Upper lobe of right lung (tissue), 1 donor: ENCODE data around the gene SGK1. TPM values are rescaled to one million over a fixed set of nuclear protein-coding genes. Genes with fewer than 3 reads are reported as not detected.

Source experiments
- ATAC-seq: fragments of 200-7000 bp; cut with Tn5 transposase; one replicate; pipeline ENCODE4 v1.9.1; 2020; ENCODE audit warnings: mild to moderate bottlenecking, moderate library complexity
- DNase-seq: peaks from one replicate; pipeline ENCODE4 v3.0.0-alpha.2; 2020
- H3K27ac ChIP-seq: fragments of 200-600 bp; one replicate; pipeline ENCODE4 v1.8.0; 2022
- H3K27me3 ChIP-seq: fragments of 200-600 bp; one replicate; pipeline ENCODE4 v1.8.0; 2022; ENCODE audit warnings: mild to moderate bottlenecking
- H3K36me3 ChIP-seq: fragments of 200-600 bp; one replicate; pipeline ENCODE4 v1.8.0; 2022
- H3K4me1 ChIP-seq: fragments of 200-600 bp; one replicate; pipeline ENCODE4 v1.8.0; 2022
- H3K4me3 ChIP-seq: fragments of 200-600 bp; one replicate; pipeline ENCODE4 v1.8.0; 2022; ENCODE audit warnings: mild to moderate bottlenecking
- H3K9me3 ChIP-seq: fragments of 200-600 bp; one replicate; pipeline ENCODE4 v1.8.0; 2022
- CTCF ChIP-seq: fragments of 200-600 bp; IDR thresholded peaks from one replicate; pipeline ENCODE4 v1.8.0; 2022; ENCODE audit warnings: antibody characterized with exemption
- intact Hi-C: fragments of 100-400 bp; cut with DNase I; formaldehyde crosslinking; loops from one replicate; pipeline ENCODE4 v1.11.0; 2022
- total RNA-seq: library from RNA; stranded (reverse); fragmentation: NEBNext Ultra II Directional; extraction: Animal tissue kit (Norgen Biotek cat#: 25700); gene quantifications from one replicate; pipeline ENCODE4 v1.2.1, GENCODE V29; 2021
- donor health status: DM: no; HTN: yes; CAD: no; lungs with severe emphysema.

SGK1 gene
- total RNA-seq, 1 donor from 2014 or later: 204 TPM

- intact Hi-C loops: no loop called here
- Histone ChIP-seq H3K36me3 (no peaks in the 10 kb centered on the region), H3K27me3 (no peaks in the 10 kb centered on the region), H3K4me1 (no peaks in the 10 kb centered on the region), H3K27ac (no peak overlapping the region), H3K4me3 (no peak overlapping the region), H3K9me3 (no peaks in the 10 kb centered on the region)
- no peak for TF ChIP-seq CTCF
- DNase-seq (no peak), ATAC-seq (no peak)
Observed at GRCh38 chr6:134147034-134147533, 170.8 kb downstream of the SGK1 start.

- DNase-seq: no peak
- Histone ChIP-seq H3K9me3 (no peaks in the 10 kb centered on the region), H3K27me3 (no peaks in the 10 kb centered on the region), H3K27ac (no peak overlapping the region), H3K4me3 (no peak overlapping the region), H3K4me1 (no peaks in the 10 kb centered on the region), H3K36me3 (no peaks in the 10 kb centered on the region)
- intact Hi-C loops: no loop called here
- no peak for TF ChIP-seq CTCF
- no peak for ATAC-seq
Observed at GRCh38 chr6:134146268-134147033, 171.5 kb downstream of the SGK1 start.

- no peaks in the 10 kb centered on the region for H3K27me3 ChIP-seq
- no peaks in the 10 kb centered on the region for H3K4me1 ChIP-seq
- intact Hi-C loops: no loop called here
- ATAC-seq (peak; percentile 24), DNase-seq (no peak)
- no peak for TF ChIP-seq CTCF
- no peak overlapping the region for H3K27ac ChIP-seq
- H3K4me3 ChIP-seq: no peak overlapping the region
- no peaks in the 10 kb centered on the region for H3K36me3 ChIP-seq
- no peaks in the 10 kb centered on the region for H3K9me3 ChIP-seq
Observed at GRCh38 chr6:134145786-134146185, 172.1 kb downstream of the SGK1 start.

GRCh38 chr6:134138226-134138975, 179.5 kb downstream of the SGK1 start:
- no peak for DNase-seq
- no peak overlapping the region for H3K4me3 ChIP-seq
- H3K27me3 ChIP-seq: no peaks in the 10 kb centered on the region
- TF ChIP-seq CTCF: no peak
- no peaks in the 10 kb centered on the region for H3K9me3 ChIP-seq
- intact Hi-C loops: no loop called here
- no peak for ATAC-seq
- no peak overlapping the region for H3K27ac ChIP-seq
- H3K4me1 ChIP-seq: no peaks in the 10 kb centered on the region
- H3K36me3 ChIP-seq: no peaks in the 10 kb centered on the region

- H3K4me1 ChIP-seq: no peaks in the 10 kb centered on the region
- no peaks in the 10 kb centered on the region for H3K36me3 ChIP-seq
- no peaks in the 10 kb centered on the region for H3K9me3 ChIP-seq
- no peaks in the 10 kb centered on the region for H3K27me3 ChIP-seq
- intact Hi-C loops: no loop called here
- no peak for ATAC-seq
- DNase-seq: no peak
- no peak overlapping the region for H3K4me3 ChIP-seq
- no peak for TF ChIP-seq CTCF
- H3K27ac ChIP-seq: no peak overlapping the region
Observed at GRCh38 chr6:134134654-134135053, 183.3 kb downstream of the SGK1 start.
